Hindlimb muscle (tissue), 1 donor: ENCODE measurements around the gene CD80. TPM values are rescaled to one million over a fixed set of nuclear protein-coding genes. Genes with fewer than 3 reads are reported as not detected.
"Not testable (repeated sequence)": the region's sequence is repeated elsewhere in the genome, so short reads cannot be mapped to it uniquely, and the experiment has no call there.

Source experiments
- DNase-seq: peaks from one replicate; pipeline ENCODE4 v3.0.0-alpha.2; 2013
- polyA plus RNA-seq: library from polyadenylated mRNA; unstranded; fragments of 120-200 nt; gene quantifications from one replicate; pipeline ENCODE4 v1.2.1, GENCODE V29; 2013; ENCODE audit not compliant: insufficient read length

Gene CD80
- polyA plus RNA-seq = not detected

DNA sequence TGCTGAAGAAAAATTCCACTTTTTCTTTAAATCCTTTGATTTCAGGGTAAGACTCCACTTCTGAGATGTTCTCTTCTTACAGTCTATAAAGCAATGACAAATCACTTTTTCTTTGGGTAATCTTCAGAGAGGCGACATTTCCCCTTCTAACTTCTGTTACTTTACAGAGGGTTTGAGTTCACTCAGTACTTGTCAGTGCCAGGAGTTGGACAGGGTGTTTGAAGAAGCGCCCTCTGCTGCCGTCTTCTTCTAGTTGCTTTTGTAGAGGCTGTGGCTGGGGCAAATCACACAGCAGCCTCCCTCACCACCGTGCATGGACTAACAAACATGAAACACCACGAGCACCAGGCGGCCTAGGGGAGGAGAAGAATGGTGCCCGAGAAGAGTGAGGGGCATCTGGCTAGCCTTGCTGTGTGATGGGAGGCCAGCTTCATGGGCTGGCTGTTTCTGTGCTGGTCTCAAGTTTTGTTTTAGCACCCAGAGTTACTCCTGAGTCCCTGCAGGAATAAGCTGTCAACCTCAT, at the start of gene CD80:
TSS of gene CD80 (minus strand) at position 174 of the 523 bp plus-strand sequence. CDS start 1,886 bp downstream, outside the sequence.
- no peak for DNase-seq

GRCh38 chr3:119608405-119609000, 49.1 kb upstream of the CD80 start:
- DNase-seq = no peak

- DNase-seq = no peak
Observed at GRCh38 chr3:119604878-119605277, 45.5 kb upstream of the CD80 start.

GRCh38 chr3:119602676-119603075, 43.3 kb upstream of the CD80 start:
- DNase-seq = no peak

GRCh38 chr3:119601154-119601553, 41.7 kb upstream of the CD80 start:
- no peak for DNase-seq

GRCh38 chr3:119600732-119601131, 41.3 kb upstream of the CD80 start:
- no peak for DNase-seq

- DNase-seq = no peak
Observed at GRCh38 chr3:119599558-119600174, 40.3 kb upstream of the CD80 start.

DNA sequence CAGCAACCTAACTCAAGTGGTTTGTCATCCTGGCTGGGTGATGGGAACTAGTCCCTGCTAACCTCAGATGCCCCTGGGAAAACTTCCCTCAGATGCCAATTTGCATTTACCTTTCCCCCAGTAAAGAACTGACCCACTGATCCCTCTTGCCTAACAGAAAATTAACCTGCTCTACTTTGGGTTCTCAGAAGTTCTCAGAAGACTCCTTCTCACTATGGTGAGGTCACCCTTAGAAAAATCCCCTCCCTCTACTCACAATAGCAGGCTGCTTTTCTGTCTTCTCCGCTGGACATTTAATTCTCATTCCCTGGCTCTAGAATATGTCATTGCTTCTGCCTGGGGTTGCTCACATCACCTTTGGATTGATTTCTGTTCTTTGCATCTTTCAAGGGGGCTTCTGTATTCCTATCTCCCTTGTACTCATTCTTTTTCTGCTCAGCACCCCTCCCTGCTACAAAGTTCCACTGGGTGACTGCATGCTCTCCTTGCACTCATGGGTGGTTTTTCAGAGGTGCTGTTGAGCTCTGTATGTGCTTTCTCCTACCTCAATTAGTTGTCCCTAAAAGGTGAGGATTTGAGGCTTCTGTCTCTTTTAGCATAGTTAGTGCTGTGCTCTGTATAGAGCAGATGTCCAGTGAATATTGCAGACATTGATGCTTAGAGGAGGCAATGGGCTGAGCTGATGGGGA, 39.1 kb upstream of the CD80 start:
- no peak for DNase-seq

DNA sequence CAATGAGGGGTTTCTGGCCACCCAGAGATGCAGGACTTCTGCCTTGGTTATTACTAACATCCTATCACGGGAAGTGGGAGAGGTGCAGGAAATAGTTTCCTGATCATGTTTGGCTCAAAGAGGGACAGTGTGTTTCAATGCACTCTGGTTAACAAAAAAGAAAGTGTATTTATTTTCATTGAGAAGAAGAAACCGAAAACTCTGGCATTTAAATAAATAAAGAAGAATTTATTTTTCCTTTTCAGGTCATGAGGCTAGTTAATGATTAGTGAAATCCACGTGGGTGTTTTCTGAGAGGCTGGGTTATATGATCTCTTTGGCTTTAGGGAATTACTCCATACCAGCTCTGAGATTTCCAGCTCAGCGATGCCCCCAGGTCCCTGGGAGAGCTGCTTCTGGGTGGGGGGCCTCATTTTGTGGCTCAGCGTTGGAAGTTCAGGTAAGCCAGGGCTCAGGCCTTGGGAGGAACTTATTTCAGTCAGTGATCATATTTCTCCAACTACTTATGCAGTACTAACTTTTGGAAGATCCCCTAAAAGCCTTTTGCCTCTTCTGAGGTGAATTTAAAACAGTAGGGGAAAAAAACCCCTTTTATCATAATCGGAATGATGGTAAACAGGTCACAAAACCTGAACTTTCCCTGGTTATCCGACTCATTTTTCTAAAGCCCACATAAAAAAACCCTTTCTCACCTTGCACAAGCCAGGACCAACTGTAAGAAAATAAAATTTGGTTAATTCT, 38.3 kb upstream of the CD80 start, which contains the start of gene PLA1A:
TSS of gene PLA1A (plus strand) at position 338 of the 741 bp plus-strand sequence. CDS start at position 367, 29 bp downstream.
- no peak for DNase-seq

- DNase-seq = no peak
Observed at GRCh38 chr3:119596398-119596797, 37.0 kb upstream of the CD80 start.

DNA sequence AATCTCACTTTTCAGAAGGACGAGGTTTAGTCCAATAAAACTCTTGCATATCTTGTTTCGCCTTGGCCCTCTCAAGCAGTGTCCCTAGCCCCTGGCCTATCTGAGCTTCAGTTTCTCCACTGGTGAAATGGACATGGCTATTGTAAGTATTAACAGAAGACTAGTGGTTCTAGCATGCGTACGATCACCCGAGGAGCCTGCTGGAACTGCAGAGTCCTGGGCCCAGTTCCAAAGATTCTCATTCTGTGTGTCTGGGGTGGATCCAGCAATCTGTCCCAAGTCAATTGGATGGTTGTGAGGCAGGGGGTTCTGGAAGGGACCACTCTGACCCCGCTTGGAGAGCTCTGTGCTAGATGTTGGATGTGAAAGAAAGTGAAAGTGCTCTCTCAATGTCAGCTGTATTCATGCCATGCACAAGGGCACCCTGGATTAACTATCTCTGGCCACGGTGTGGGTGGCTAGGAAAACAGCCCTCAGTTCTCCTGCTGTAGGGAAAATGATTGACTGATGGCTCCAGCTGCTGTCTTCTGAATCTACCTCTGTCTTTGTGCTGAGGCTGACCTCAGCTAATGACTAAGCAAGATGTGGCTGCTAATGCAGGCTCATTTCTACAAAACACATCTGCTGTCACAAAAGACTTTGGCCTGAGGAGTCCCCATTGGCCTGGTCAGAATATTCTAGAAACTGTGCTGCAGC, 36.4 kb upstream of the CD80 start:
- DNase-seq = no peak

DNA sequence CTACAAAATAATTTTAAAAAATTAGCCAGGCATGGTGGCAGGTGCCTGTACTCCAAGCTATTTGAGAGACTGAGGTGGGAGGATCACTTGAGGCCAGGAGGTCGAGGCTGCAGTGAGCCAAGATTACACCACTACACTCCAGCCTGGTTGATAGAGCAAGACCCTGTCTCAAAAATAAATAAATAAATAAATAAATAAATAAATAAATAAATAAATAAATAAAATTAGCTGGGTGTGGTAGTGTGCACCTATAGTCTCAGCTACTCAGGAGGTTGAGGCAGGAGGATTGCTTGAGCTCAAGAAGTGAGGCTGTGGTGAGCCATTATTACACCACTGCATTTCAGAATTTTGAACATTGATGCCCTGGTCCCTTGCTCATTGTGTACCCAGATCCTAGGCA, 35.5 kb upstream of the CD80 start:
- DNase-seq = not testable (repeated sequence)

DNA sequence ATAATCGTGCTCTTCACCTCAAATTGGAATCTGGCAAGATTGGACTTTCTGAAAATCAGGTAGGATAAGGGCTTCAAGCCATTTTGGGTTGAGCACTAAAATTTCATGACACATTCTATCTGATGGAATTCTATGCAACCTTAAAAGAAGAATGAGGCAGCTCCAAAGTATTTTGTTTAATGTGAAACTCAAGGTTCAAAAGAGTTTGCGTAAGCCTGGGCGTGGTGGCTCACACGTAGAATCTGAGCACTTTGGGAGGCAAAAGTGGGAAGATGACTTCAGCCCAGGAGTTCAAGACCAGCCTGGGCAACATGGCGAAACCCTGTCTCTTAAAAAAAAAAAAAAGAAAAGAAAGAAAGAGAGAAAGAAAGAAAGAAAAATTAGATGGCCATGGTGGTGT, 34.7 kb upstream of the CD80 start:
- no peak for DNase-seq

DNA sequence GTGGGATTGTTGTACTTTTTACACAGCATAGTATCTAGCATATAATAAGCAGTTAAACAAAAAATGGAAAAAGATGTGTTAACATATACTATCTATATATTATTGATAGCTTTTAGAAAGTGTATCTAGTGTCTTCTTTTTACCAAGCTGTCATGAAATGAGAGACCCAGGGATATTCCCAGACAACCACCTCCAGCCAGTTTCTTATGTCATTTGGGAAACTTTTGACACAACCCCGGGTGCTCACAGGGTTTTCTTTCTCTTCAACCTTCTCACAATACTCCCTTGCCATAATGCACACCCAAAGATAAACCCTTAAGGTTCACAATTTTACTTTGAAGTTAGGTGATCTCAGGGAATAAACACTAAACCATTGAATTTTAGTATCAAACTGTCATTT, 33.4 kb upstream of the CD80 start:
- DNase-seq = no peak

GRCh38 chr3:119590706-119591105, 31.3 kb upstream of the CD80 start:
- DNase-seq = no peak

DNA sequence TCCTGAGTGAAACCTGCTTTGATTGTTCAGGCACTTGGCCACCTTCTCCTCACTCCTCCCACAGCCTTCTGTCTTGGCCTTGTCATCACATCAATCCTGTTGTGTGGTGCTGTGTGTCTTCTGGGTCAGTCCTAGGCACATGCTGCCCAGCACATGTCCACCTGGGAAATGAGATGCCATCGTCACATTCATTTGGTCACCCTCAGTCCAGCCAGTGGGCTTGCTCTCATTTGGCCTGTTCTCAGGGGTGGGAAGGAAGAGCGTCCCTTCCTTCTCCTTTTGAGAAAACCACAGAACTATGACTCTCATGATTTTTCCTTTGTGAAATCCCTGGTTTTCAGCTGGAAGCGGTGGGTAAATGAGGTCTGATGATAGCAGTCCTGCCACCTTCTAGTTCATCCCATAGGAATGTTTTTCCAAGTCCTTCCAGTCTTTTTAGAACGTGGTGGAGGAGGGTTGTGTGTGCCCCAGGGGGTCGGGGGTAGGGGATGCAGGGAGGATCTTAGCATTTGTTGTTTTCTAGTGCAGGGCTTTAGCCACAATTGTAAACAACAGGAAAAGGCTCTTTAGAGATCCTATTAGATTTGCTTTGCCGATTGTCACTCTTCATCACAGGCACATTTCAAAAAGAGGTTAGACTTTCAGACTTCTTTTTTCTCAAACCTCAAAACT, 29.8 kb upstream of the CD80 start:
- DNase-seq = no peak

DNA sequence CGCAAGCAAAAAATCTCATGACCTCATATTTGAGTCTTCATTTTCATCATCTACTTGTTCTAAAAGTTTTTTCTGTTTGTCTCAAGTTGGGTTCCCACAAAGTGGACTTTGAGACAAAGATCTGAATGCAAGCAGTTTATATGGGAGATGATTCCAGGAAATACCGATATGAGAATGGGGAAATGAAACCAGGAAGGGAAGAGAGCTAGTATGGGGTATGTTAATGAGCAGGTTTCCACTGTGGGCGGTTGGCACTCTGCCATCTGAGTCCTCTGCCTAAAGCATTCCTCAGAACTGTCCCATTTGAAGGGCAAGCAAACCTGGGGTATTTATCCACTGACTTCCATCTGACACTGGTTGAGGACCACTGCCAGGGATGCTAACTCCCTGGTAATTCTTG, 28.7 kb upstream of the CD80 start:
- DNase-seq = no peak

- DNase-seq = no peak
Observed at GRCh38 chr3:119586733-119587172, 27.3 kb upstream of the CD80 start.

- no peak for DNase-seq
Observed at GRCh38 chr3:119585856-119586570, 26.6 kb upstream of the CD80 start.

DNA sequence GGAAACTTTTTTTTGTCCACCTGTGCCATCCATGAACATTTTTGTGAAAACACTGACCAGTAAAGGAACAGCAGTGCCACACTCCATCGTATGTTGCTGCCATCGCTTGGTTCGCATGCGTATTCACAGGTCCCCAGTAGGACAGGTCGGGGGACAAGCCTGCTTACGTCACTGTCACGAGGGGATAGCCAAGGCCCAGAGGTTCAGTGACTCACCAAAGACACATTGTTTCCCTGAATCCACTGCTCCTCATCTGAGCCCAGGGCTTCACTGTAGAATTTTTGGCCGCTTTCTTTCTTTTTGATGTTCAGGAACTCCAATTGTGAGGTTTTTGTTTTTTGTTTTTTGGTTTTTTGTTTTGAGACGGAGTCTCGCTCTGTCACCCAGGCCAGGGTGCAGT, 25.8 kb upstream of the CD80 start:
- DNase-seq = no peak

- DNase-seq = no peak
Observed at GRCh38 chr3:119582178-119582577, 22.8 kb upstream of the CD80 start.
